Nasal cavity respiratory epithelium epithelial cell of viscerocranial mucosa (primary cell): ENCODE data around the gene CSAG2. TPM values are rescaled to one million over a fixed set of nuclear protein-coding genes. Genes with fewer than 3 reads are reported as not detected.

Experiments used
- total RNA-seq: library from RNA; depleted of rRNA; stranded (reverse); fragments of >200 nt; gene quantifications from 2 replicates; pipeline ENCODE4 v1.2.3, GENCODE V29; 2014

CSAG2 gene, protein sequence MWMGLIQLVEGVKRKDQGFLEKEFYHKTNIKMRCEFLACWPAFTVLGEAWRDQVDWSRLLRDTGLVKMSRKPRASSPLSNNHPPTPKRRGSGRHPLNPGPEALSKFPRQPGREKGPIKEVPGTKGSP
- not detected in 2 replicates for total RNA-seq

DNA sequence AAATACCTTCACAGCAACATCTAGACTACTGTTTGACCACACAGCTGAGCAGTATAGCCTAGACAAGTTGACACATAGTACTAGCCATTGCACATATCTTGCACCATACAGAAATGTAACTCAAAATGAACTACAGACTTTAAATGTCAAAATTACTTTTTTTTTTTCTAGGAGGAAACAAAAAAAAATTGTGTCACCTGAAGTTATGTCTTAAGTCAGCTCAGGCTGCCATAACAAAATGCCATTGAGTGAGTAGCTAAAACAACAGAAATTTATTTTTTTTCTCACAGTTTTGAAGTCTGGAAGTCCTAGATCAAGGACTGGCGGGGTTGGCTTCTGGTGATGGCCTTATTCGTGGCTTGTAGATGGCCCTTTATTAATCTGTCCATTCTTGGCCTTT lies at the start of gene CSAG2:
CSAG2 (minus strand) TSS at position 101 of the 400 bp plus-strand sequence. CDS start 161 bp downstream, outside the sequence.

DNA sequence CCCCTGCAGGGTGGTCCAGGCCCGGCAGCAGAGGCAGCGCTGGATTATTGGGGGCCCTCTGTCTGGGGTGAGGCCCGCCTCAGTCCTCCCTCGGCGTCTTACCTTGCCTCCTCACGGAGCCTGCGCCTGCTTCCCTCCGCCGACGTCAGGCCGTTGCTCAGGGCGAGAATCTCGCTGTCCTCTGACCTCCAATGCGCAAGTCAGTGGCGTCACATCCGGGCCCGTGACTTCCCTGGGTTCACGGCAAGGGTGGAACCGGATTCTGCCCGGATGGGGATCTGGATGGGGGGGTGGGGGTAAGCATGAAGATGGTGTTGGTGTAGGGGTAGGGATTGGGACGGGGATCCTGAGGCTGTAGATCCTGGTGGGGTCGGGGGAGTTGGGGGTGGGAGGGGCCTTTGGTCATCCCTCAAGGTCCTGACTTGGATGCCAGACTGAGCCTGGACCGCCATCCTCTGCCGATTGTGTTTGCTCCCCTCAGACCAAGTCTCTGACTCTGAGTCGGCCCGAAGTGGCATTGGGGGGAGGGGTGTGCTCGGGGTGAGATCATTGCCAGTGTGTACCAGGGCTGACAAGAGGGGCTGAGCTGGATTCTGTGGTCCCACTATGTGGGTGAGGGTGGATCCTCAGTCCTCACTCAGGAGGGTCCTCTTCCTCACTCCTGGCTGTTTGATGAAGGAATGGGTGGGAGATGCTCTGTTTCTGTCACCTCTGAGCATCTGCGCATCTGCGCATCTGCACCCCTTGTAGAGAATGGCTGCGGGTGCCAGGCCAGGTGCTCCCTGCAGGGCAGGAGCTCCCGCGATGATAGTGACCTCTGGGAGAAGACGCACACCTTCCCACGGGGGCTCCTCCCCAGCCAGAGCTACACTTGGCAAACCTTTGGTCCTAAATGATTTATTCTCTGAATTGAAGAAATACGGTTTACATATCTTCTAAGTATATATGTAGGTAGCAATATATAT lies 44.9 kb upstream of the CSAG2 start, which contains the start of gene MAGEA2:
MAGEA2 (minus strand) TSS at position 157 of the 965 bp plus-strand sequence. CDS start 2,479 bp downstream, outside the sequence.

DNA sequence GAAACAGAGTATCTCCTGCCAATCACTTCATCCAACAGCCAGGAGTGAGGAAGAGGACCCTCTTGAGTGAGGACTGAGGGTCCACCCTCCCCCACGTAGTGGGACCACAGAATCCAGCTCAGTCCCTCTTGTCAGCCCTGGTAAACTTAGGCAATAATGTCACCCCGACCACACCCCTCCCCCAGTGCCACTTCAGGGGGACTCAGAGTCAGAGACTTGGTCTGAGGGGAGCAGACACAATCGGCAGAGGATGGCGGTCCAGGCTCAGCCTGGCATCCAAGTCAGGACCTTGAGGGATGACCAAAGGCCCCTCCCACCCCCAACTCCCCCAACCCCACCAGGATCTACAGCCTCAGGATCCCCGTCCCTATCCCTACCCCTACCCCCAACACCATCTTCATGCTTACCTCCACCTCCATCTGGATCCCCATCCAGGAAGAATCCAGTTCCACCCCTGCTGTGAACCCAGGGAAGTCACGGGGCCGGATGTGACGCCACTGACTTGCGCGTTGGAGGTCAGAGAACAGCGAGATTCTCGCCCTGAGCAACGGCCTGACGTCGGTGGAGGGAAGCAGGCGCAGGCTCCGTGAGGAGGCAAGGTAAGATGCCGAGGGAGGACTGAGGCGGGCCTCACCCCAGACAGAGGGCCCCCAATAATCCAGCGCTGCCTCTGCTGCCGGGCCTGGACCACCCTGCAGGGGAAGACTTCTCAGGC lies 24.3 kb upstream of the CSAG2 start, which contains the start of the genes CSAG1 and MAGEA12:
CSAG1 (minus strand) TSS at position 461 of the 715 bp plus-strand sequence. CDS start 1,261 bp downstream, outside the sequence.
MAGEA12 (plus strand) TSS at position 497 of the 715 bp plus-strand sequence. CDS start 2,405 bp downstream, outside the sequence.

DNA sequence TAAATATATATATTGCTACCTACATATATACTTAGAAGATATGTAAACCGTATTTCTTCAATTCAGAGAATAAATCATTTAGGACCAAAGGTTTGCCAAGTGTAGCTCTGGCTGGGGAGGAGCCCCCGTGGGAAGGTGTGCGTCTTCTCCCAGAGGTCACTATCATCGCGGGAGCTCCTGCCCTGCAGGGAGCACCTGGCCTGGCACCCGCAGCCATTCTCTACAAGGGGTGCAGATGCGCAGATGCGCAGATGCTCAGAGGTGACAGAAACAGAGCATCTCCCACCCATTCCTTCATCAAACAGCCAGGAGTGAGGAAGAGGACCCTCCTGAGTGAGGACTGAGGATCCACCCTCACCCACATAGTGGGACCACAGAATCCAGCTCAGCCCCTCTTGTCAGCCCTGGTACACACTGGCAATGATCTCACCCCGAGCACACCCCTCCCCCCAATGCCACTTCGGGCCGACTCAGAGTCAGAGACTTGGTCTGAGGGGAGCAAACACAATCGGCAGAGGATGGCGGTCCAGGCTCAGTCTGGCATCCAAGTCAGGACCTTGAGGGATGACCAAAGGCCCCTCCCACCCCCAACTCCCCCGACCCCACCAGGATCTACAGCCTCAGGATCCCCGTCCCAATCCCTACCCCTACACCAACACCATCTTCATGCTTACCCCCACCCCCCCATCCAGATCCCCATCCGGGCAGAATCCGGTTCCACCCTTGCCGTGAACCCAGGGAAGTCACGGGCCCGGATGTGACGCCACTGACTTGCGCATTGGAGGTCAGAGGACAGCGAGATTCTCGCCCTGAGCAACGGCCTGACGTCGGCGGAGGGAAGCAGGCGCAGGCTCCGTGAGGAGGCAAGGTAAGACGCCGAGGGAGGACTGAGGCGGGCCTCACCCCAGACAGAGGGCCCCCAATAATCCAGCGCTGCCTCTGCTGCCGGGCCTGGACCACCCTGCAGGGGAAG lies 5.0 kb upstream of the CSAG2 start, which contains the start of gene MAGEA2B:
MAGEA2B (plus strand) TSS at position 814 of the 973 bp plus-strand sequence. CDS start 2,479 bp downstream, outside the sequence.

DNA sequence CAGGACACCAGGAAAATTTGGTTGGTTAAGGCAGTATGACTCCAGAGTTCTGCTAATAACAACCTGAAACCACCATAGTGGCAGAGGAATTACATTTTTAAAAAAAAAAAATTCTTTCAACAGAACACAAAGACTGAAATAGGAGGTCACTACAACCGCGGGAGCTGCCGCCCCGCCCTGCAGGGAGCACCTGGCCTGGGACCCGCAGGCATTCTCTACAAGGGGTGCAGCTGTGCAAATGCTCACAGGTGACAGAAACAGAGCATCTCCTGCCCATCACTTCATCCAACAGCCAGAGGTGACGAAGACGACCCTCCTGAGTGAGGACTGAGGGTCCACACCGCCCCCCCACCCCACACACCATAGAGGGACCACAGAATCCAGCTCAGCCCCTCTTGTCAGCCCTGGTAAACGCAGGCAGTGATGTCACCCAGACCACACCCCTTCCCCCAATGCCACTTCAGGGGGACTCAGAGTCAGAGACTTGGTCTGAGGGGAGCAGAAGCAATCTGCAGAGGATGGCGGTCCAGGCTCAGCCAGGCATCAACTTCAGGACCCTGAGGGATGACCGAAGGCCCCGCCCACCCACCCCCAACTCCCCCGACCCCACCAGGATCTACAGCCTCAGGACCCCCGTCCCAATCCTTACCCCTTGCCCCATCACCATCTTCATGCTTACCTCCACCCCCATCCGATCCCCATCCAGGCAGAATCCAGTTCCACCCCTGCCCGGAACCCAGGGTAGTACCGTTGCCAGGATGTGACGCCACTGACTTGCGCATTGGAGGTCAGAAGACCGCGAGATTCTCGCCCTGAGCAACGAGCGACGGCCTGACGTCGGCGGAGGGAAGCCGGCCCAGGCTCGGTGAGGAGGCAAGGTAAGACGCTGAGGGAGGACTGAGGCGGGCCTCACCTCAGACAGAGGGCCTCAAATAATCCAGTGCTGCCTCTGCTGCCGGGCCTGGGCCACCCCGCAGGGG lies 10.8 kb downstream of the CSAG2 start, which contains the start of gene MAGEA3:
MAGEA3 (plus strand) TSS at position 843 of the 980 bp plus-strand sequence. CDS start 2,039 bp downstream, outside the sequence.

Other genes starting within 250 kb of the CSAG2 start
- under 0.01 and 0.34 TPM in 2 replicates for gene GABRQ, start 71.4 kb downstream of the CSAG2 start, total RNA-seq
- gene MAGEA3, start 10.5 kb downstream of the CSAG2 start, total RNA-seq: not detected in 2 replicates
- gene MAGEA2B, start 5.4 kb upstream of the CSAG2 start, total RNA-seq: not detected in 2 replicates
- gene CSAG1, start 24.4 kb upstream of the CSAG2 start, total RNA-seq: not detected in 2 replicates
- not detected in 2 replicates for gene MAGEA12, start 24.5 kb upstream of the CSAG2 start, total RNA-seq
- gene MAGEA2, start 44.6 kb upstream of the CSAG2 start, total RNA-seq: not detected in 2 replicates
- not detected in 2 replicates for gene CSAG3, start 49.9 kb upstream of the CSAG2 start, total RNA-seq
- not detected in 2 replicates for gene MAGEA6, start 60.4 kb upstream of the CSAG2 start, total RNA-seq
- gene CETN2, start 121.5 kb upstream of the CSAG2 start, total RNA-seq: 26.3 and 28.2 TPM in 2 replicates
- 20.8 and 28.8 TPM in 2 replicates for gene NSDHL, start 121.8 kb upstream of the CSAG2 start, total RNA-seq
- gene ZNF185, start 188.8 kb upstream of the CSAG2 start, total RNA-seq: 143 and 162 TPM in 2 replicates